Urinary bladder (tissue), 4 donors: ENCODE measurements around the gene SOAT2. TPM values are rescaled to one million over a fixed set of nuclear protein-coding genes. Genes with fewer than 3 reads are reported as not detected.
A peak's percentile ranks its signal among the peaks of the same experiment; 100 is the strongest.
"Not testable (repeated sequence)": the region's sequence is repeated elsewhere in the genome, so short reads cannot be mapped to it uniquely, and the experiment has no call there.

Experiments
- DNase-seq: peaks from one replicate; pipeline ENCODE4 v3.0.0-alpha.2; 2015; ENCODE audit errors: extremely low spot score
- H3K27ac ChIP-seq: one replicate; pipeline ENCODE4 v1.5.1; 2013; ENCODE audit warnings: low read depth, mild to moderate bottlenecking, moderate library complexity
- H3K36me3 ChIP-seq: one replicate; pipeline ENCODE4 v1.6.1; 2013; ENCODE audit warnings: mild to moderate bottlenecking, moderate library complexity; ENCODE audit not compliant: insufficient read depth
- H3K4me1 ChIP-seq: one replicate; pipeline ENCODE4 v1.6.1; 2013; ENCODE audit warnings: mild to moderate bottlenecking, moderate library complexity; ENCODE audit not compliant: insufficient read depth
- H3K4me3 ChIP-seq: one replicate; pipeline ENCODE4 v1.5.1; 2013; ENCODE audit warnings: low read depth, low read length
- WGBS: extraction: QIAGEN DNeasy Blood & Tissue Kit; methylation state at CpG from one replicate; pipeline ENCODE4 v1.1.7; 2013; 5-methylcytosine and 5-hydroxymethylcytosine counted together
- polyA plus RNA-seq: library from polyadenylated mRNA; stranded (reverse); fragments of 200-250 nt; gene quantifications from one replicate; pipeline ENCODE4 v1.2.3, GENCODE V29; 2013
- total RNA-seq: library from RNA; depleted of rRNA; stranded (reverse); fragments of >200 nt; gene quantifications from one replicate; pipeline ENCODE4 v1.2.3, GENCODE V29; 2014
- donor health status: healthy with polysubstance abuse.
- donor health status: healthy.

The SOAT2 gene
- total and polyA plus RNA-seq, 2 donors: 0.30 TPM; not detected in 1

DNA sequence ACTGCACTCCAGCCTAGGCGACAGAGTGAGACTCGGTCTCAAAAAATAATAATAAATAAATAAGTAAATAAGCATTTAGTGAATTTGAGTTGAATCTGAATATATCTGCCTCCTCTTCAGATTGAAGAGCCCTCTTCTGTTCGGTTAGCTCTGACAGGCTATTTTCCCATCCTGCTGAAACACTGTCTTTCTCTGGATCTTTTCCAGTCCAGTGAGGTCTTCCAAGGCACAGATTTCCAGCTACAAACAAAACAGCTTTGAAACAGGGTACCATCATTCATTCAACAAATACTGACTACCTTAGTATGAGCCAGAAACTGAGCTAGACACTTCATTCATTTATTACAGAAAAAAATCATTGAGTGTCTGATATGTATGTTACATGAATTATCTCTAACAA lies 16.9 kb upstream of the SOAT2 start:
- Histone ChIP-seq H3K4me3 (no peak overlapping the region), H3K4me1 (no peaks in the 10 kb centered on the region), H3K27ac (no peak overlapping the region), H3K36me3 (no peaks in the 10 kb centered on the region)
- WGBS: 77% methylated on average over 3 of the region's 3 CpGs
- no peak for DNase-seq

DNA sequence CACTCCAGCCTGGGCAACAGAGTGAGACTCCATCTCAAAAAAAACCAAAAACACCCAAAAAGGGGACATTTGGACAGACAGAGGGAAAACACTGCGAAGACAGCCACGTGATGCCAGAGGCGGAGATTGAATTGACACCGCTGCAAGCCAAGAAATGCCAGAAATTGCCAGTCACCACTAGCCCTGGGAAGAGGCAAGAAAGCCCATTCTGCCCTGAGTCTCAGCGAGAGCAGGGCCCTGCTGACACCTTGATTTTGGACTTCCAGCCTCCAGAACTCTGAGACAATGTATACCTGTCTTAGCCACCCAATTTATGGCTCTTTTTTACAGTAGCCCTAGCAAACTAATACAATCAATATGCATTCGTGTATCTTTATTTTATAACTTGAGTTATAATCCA lies 13.2 kb upstream of the SOAT2 start:
- WGBS: 97% methylated on average over 6 of the region's 6 CpGs
- H3K4me3 ChIP-seq: no peak overlapping the region
- no peak overlapping the region for H3K27ac ChIP-seq
- no peaks in the 10 kb centered on the region for H3K4me1 ChIP-seq
- no peak for DNase-seq
- H3K36me3 ChIP-seq: no peaks in the 10 kb centered on the region

DNA sequence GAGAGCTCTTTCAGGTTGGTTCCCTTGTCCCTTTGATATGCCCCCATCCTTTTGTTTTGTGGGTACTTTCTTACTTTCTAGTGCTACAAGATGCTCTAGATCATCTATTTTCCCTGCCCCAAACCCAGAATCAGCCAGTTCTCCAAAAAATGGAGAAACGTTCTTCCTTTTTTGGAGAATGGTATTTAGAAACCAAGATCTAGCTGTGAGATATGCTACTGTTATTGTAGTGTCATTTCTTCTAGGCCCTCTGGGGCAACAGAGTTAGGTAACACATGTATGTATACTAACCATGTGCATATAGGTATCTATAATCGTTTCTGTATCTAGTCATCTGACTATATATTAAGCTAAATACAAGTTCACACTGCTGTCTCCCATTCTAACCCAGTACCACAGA lies 12.7 kb upstream of the SOAT2 start:
- DNase-seq: no peak
- H3K27ac ChIP-seq: peak overlapping the region; percentile 32
- H3K4me1 ChIP-seq: no peaks in the 10 kb centered on the region
- no peak overlapping the region for H3K4me3 ChIP-seq
- no peaks in the 10 kb centered on the region for H3K36me3 ChIP-seq
- 67% methylated on average over 2 of the region's 2 CpGs for WGBS

DNA sequence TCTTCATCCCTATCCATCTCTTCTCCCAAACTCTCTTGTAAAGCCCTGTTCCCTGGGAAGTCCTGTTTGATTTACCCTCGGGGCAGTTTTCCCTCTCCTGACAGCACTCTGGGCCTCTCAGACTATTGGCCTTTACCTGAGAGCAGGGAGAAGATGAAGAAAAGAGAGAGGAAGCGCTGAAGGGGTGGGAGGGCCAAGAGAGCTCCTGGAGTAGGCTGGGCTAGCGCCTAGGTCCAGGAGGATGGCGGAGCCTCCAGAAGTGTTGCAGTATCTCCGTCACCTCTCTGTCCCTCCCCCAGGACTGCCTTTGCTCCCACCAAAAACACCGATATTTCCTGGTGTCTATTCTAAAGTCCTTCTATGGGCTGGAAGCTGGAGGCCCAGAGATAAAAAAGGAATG lies 11.5 kb upstream of the SOAT2 start:
- Histone ChIP-seq H3K4me3 (no peak overlapping the region), H3K27ac (no peak overlapping the region), H3K4me1 (no peaks in the 10 kb centered on the region), H3K36me3 (no peaks in the 10 kb centered on the region)
- 81% methylated on average over 6 of the region's 6 CpGs for WGBS
- DNase-seq: no peak

DNA sequence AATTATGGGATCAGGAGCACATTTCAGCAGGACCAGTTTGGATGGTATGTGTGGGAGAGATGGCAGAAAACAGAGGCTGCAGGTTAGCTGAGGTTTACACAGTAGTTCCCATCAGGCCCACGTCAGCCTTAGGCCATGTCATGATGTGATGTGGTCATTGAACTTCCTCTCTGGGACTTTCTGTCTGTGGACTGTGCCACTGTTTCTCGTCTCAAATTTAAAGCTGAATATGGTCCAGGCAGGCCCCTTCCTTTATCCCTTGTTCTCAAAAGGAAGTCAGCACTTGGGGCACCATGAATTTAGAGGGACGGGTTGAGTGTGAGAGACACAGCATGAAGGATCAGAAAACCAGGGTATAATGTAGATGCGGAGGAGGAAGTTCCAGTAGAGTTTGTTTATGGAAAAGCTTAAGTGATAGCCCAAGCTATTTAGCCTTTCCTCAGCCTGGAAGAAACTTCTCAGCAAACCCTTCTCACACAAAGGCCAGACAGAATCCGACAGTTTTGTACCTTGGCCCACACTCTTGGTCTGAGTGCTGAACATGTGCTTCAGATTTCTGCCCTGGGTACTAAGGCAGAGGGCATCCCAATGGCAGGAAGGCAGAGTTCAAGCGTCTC lies 9.4 kb upstream of the SOAT2 start:
- WGBS: 46% methylated on average over 6 of the region's 6 CpGs
- peak overlapping the region; percentile 56 for H3K27ac ChIP-seq
- H3K4me3 ChIP-seq: no peak overlapping the region
- no peaks in the 10 kb centered on the region for H3K36me3 ChIP-seq
- no peak for DNase-seq
- no peaks in the 10 kb centered on the region for H3K4me1 ChIP-seq

DNA sequence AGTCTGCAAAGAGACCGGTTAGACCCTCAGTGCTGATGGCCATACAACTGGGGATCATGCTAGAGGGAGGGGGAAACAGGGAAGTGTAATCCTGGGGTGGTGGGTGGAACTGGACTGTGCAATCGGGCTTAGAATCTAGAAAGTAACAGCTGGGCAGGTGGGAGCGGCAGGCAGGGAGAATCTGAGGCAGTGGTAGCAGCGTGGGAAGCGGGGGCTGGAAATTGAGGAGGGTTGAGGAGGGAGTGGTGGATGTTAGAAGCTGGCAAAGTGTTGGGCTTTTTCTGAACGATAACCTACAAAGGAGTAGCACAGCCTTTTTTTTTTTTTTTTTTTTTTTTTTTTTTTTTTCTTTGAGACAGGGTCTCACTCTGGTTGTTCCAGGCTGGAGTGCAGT lies 8.9 kb upstream of the SOAT2 start:
- no peaks in the 10 kb centered on the region for H3K4me1 ChIP-seq
- WGBS: 60% methylated on average over 6 of the region's 6 CpGs
- H3K4me3 ChIP-seq: no peak overlapping the region
- DNase-seq: no peak
- no peaks in the 10 kb centered on the region for H3K36me3 ChIP-seq
- peak overlapping the region; percentile 56 for H3K27ac ChIP-seq

DNA sequence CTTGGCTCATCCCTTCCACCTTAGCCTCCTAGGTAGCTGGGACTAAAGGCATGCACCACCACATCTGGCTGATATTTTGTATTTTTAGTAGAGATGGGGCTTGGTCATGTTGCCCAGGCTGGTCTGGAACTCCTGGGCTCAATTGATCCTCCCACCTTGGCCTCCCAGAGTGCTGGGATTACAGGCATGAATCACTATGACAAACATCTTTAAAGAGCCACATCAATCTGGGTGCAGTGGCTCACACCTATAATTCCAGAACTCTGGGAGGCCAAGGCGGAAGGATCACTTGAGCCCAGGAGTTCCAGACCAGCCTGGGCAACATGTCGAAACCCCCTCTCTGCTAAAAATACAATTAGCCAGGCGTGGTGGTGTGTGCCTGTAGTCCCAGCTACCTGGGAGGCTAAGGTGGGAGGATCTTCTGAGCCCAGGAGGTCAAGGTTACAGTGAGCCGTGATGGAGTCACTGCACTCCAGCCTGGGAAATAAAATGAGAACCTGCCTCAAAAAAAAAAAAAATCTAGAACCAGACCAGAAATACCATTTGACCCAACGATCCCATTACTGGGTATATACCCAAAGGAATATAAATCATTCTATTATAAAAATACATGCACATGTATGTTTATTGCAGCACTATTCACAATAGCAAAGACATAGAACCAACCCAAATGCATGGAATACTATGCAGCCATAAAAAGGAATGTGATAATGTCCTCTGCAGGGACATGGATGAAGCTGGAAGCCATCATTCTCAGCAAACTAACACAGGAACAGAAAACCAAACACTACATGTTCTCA lies 8.3 kb upstream of the SOAT2 start:
- 93% methylated on average over 5 of the region's 5 CpGs for WGBS
- DNase-seq, H3K4me3 ChIP-seq, H3K4me1 ChIP-seq, H3K36me3 ChIP-seq, H3K27ac ChIP-seq: not testable (repeated sequence)

DNA sequence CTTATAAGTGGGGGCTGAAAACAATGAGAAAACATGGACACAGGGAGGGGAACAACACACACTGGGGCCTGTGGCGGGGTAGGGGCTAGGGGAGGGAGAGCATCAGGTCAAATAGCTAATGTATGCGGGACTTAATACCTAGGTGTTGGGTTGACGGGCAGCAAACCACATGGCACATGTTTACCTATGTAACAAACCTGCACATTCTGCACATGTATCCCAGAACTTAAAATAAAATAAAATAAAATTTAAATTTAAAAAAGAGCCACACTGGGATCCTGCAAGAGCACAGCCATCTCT lies 7.7 kb upstream of the SOAT2 start:
- not testable (repeated sequence) for H3K4me3 ChIP-seq, DNase-seq, H3K27ac ChIP-seq, H3K4me1 ChIP-seq, H3K36me3 ChIP-seq
- WGBS: 96% methylated on average over 3 of the region's 3 CpGs

DNA sequence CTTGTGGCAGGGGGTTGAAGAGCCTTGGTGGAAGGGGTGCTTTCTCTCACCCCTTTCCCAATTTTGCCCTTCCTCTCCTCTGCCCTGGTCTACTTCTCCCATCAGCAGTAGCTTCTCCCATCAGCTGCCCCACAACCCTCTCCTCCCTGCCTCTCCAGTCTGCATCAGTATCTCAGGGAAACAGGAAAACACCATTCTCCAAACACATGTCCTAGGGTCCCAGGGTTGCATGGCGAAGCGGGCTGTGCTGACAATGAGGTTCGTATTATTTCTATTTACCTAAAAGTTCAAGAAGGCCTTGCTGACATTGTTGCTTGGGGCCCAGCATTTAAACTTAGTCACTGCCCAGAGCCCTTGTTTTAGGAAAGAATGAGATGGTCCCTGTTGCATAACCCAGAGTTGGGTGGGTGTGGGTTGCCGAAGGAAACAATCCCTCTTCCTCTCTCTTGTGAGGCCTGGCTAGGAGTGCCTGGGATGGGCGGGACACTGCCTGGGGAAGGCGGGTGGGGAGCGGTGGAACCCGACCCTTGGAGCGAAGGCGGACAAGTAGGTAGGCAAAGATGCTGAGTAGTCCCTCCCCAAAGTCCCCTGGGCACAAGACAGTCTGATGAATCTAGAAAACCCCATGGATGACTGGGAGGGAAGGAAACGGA lies 7.1 kb upstream of the SOAT2 start:
- 42% methylated on average over 11 of the region's 11 CpGs for WGBS
- peak overlapping the region; percentile 48 for H3K27ac ChIP-seq
- no peaks in the 10 kb centered on the region for H3K36me3 ChIP-seq
- no peak for DNase-seq
- no peaks in the 10 kb centered on the region for H3K4me1 ChIP-seq
- H3K4me3 ChIP-seq: peak overlapping the region; percentile 55

DNA sequence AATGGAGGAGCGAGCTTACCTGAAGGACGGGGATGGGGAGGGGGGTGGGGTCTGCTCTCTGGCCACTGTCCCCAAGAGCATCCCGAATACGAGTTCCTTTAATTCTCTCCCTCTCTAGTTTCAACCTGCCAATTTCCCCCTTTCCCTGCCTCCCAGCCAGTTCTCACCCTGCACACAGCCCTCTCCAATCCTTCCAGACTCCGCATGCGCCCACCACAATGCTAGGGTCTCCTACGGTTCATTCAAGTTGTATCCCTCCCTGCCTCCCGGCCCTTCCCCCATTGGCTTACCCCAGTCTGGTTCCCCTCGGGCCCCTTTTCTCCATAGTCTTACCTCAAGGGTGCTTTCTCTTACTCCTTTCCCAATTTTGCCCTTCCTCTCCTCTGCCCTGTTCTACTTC lies 6.5 kb upstream of the SOAT2 start:
- H3K27ac ChIP-seq: peak overlapping the region; percentile 84
- H3K36me3 ChIP-seq: no peaks in the 10 kb centered on the region
- no peaks in the 10 kb centered on the region for H3K4me1 ChIP-seq
- no peak for DNase-seq
- peak overlapping the region; percentile 55 for H3K4me3 ChIP-seq
- 36% methylated on average over 9 of the region's 9 CpGs for WGBS

DNA sequence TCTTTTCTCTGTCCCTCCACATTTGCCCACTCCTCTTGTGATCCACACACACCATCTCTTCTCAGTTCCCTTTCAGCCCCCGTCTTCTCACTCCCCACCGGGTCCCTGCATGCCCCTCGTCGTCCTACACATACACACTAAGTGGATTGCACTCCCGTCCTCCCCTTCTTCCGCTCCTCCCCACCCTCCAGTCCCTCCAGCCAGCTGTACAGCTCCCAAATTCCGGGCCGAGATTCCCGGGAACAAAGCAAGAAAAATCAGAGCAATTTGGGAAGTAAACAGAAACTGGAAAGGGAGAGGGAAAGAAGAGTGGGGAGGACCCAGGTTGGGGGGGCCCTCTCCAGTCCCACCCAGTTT lies 6.1 kb upstream of the SOAT2 start:
- no peak for DNase-seq
- Histone ChIP-seq H3K4me3 (peak overlapping the region; percentile 55), H3K27ac (peak overlapping the region; percentile 84), H3K36me3 (no peaks in the 10 kb centered on the region), H3K4me1 (no peaks in the 10 kb centered on the region)
- 2% methylated on average over 9 of the region's 9 CpGs for WGBS

DNA sequence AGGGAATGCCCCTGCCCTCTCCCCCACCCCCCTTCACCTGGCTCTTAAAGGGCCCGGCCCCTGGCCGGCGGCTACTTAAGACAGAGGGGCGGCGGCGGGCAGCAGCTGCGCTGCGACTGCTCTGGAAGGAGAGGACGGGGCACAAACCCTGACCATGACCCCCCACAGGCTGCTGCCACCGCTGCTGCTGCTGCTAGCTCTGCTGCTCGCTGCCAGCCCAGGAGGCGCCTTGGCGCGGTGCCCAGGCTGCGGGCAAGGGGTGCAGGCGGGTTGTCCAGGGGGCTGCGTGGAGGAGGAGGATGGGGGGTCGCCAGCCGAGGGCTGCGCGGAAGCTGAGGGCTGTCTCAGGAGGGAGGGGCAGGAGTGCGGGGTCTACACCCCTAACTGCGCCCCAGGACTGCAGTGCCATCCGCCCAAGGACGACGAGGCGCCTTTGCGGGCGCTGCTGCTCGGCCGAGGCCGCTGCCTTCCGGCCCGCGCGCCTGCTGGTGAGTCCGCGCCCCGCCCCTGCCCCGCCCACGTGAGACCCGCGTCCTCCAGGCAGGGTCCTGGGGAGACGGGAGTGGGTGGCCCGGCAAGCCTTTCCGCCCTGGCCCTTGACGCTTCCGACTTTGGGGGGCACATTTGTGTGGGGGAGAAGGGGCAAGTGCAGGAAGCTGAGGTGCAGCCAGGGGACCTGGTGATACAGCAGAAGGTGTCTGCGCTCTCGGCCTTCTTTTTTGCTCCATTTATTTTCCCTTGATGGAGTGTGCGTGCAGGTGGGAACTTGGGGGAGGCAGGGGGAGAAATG lies 5.5 kb upstream of the SOAT2 start, which contains the start of gene IGFBP6:
IGFBP6 (plus strand) TSS at position 104 of the 790 bp plus-strand sequence; CDS start at position 155, 51 bp downstream.
- 2% methylated on average over 51 of the region's 51 CpGs for whole genome bisulfite sequencing

DNA sequence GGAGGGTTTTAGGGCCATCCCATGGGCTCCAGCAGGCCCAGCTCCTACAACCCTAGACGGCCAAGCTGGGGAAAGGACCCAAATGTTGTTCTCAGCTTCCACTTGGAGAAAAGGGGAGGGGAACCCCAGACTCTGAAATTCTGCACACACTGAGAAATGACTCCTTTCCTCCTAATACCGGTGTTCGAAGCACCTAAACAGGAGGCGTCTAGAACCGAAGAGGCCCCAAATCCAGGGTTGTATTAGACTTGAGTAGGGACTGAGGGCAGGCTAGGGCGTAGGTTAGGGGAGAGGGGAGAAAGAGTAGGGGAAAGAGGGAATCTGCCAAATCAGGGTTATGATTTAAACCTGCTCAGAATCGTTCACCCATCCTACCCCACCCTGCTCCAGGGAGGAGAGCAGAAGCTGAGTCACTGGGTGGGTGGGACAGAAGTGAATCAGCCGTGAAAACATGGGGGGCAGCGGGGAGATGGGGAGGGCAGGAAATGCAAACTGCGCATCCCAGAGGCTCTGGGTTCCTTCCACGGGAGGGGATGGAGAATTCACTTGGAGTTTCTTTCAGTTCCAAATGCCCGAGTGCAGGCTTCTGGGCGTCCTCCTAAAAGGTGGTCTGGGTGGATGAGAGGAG lies 4.8 kb upstream of the SOAT2 start:
- H3K27ac ChIP-seq: peak overlapping the region; percentile 84
- no peaks in the 10 kb centered on the region for H3K4me1 ChIP-seq
- H3K4me3 ChIP-seq: peak overlapping the region; percentile 55
- no peaks in the 10 kb centered on the region for H3K36me3 ChIP-seq
- WGBS: 38% methylated on average over 13 of the region's 13 CpGs
- no peak for DNase-seq

More for the DNA sequence above, 5.5 kb upstream of the SOAT2 start, which contains the start of gene IGFBP6:
- H3K4me1 ChIP-seq: no peaks in the 10 kb centered on the region
- peak within 1 kb of the TSS; percentile 55 for H3K4me3 ChIP-seq
- peak within 1 kb of the TSS; percentile 84 for H3K27ac ChIP-seq
- no peaks in the 10 kb centered on the region for H3K36me3 ChIP-seq
- DNase-seq: no peak
